Activated naive CD4-positive, alpha-beta T cell treated with anti-CD3 and anti-CD28 coated beads, Interleukin-2, amount 50 U/mL, for 72 hours (primary cell): ENCODE measurements around the gene OR2H2. TPM values are rescaled to one million over a fixed set of nuclear protein-coding genes. Genes with fewer than 3 reads are reported as not detected.

Source experiments
- ATAC-seq, 2 donors: fragments of 150-1000 bp; cut with Tn5 transposase; 2 replicates each; pipeline ENCODE4 v1.10.0; 2021; ENCODE audit warnings: mild to moderate bottlenecking in 2 of 2, moderate library complexity in 2 of 2
- DNase-seq, 2 donors: peaks; one replicate each; pipeline ENCODE4 v3.0.0; 2021 to 2022; ENCODE audit warnings: low spot score in 2 of 2
- H3K27ac Mint-ChIP-seq, 2 donors: one replicate each; pipeline ENCODE4 v1.8.0; 2022; ENCODE audit warnings: mild to moderate bottlenecking in 2 of 2, mixed read lengths in 2 of 2
- H3K36me3 Mint-ChIP-seq, 2 donors: one replicate each; pipeline ENCODE4 v1.8.0; 2022; ENCODE audit warnings: mixed read lengths in 2 of 2
- H3K9me3 Mint-ChIP-seq, 2 donors: one replicate each; pipeline ENCODE4 v1.8.0; 2022; ENCODE audit warnings: mixed read lengths in 2 of 2
- total RNA-seq, 2 donors: library from RNA; stranded (reverse); gene quantifications; one replicate each; pipeline ENCODE4 v1.2.3, GENCODE V29; 2022

The OR2H2 gene
- total RNA-seq, 2 donors from 2014 or later = not detected

GRCh38 chr6:29567991-29568390 lies 16.9 kb upstream of the OR2H2 start:
- no peaks in the 10 kb centered on the region for H3K36me3 Mint-ChIP-seq
- DNase-seq = no peak
- no peaks in the 10 kb centered on the region for H3K9me3 Mint-ChIP-seq
- no peak overlapping the region for H3K27ac Mint-ChIP-seq
- ATAC-seq = no peak

- H3K9me3 Mint-ChIP-seq = no peaks in the 10 kb centered on the region
- DNase-seq = no peak
- H3K36me3 Mint-ChIP-seq = no peaks in the 10 kb centered on the region
- H3K27ac Mint-ChIP-seq = no peak overlapping the region
- no peak for ATAC-seq
These were observed 8.9 kb upstream of the OR2H2 start for GRCh38 chr6:29576056-29576455.

GRCh38 chr6:29577544-29577943 lies 7.4 kb upstream of the OR2H2 start:
- DNase-seq (no peak), ATAC-seq (no peak)
- Mint-ChIP-seq H3K9me3 (no peaks in the 10 kb centered on the region), H3K36me3 (no peaks in the 10 kb centered on the region), H3K27ac (no peak overlapping the region)

- no peaks in the 10 kb centered on the region for H3K36me3 Mint-ChIP-seq
- no peaks in the 10 kb centered on the region for H3K9me3 Mint-ChIP-seq
- ATAC-seq (peak; percentile 52 to 57), DNase-seq (peak in 1 of 2 donors; percentile 68)
- no peak overlapping the region for H3K27ac Mint-ChIP-seq
These were observed 4.6 kb downstream of the OR2H2 start for GRCh38 chr6:29589423-29590048.

- ATAC-seq = no peak
- Mint-ChIP-seq H3K9me3 (no peaks in the 10 kb centered on the region), H3K27ac (no peak overlapping the region), H3K36me3 (no peaks in the 10 kb centered on the region)
- DNase-seq = no peak
These were observed 5.4 kb downstream of the OR2H2 start for GRCh38 chr6:29590218-29590808.

- Mint-ChIP-seq H3K9me3 (no peaks in the 10 kb centered on the region), H3K27ac (no peak overlapping the region), H3K36me3 (no peaks in the 10 kb centered on the region)
- DNase-seq = no peak
- no peak for ATAC-seq
These were observed 6.8 kb downstream of the OR2H2 start for GRCh38 chr6:29591677-29592076.

GRCh38 chr6:29593199-29593855 lies 8.4 kb downstream of the OR2H2 start:
- H3K9me3 Mint-ChIP-seq = no peaks in the 10 kb centered on the region
- no peak overlapping the region for H3K27ac Mint-ChIP-seq
- H3K36me3 Mint-ChIP-seq = no peaks in the 10 kb centered on the region
- DNase-seq = no peak
- ATAC-seq = no peak

GRCh38 chr6:29596381-29596900 lies 11.5 kb downstream of the OR2H2 start:
- no peak overlapping the region for H3K27ac Mint-ChIP-seq
- H3K36me3 Mint-ChIP-seq = no peaks in the 10 kb centered on the region
- DNase-seq = no peak
- ATAC-seq = no peak
- H3K9me3 Mint-ChIP-seq = no peaks in the 10 kb centered on the region

GRCh38 chr6:29597184-29597583 lies 12.3 kb downstream of the OR2H2 start:
- Mint-ChIP-seq H3K27ac (no peak overlapping the region), H3K9me3 (no peaks in the 10 kb centered on the region), H3K36me3 (no peaks in the 10 kb centered on the region)
- no peak for DNase-seq
- no peak for ATAC-seq

GRCh38 chr6:29598172-29598747 lies 13.3 kb downstream of the OR2H2 start:
- Mint-ChIP-seq H3K36me3 (no peaks in the 10 kb centered on the region), H3K27ac (no peak overlapping the region), H3K9me3 (no peaks in the 10 kb centered on the region)
- ATAC-seq (no peak), DNase-seq (no peak)

- Mint-ChIP-seq H3K9me3 (no peaks in the 10 kb centered on the region), H3K27ac (peak overlapping the region in 1 of 2 donors; percentile 45), H3K36me3 (no peaks in the 10 kb centered on the region)
- ATAC-seq (no peak), DNase-seq (no peak)
These were observed 17.8 kb downstream of the OR2H2 start for GRCh38 chr6:29602564-29603361.

- ATAC-seq (no peak), DNase-seq (no peak)
- no peaks in the 10 kb centered on the region for H3K36me3 Mint-ChIP-seq
- H3K9me3 Mint-ChIP-seq = no peaks in the 10 kb centered on the region
- H3K27ac Mint-ChIP-seq = no peak overlapping the region
These were observed 18.5 kb downstream of the OR2H2 start for GRCh38 chr6:29603456-29603855.

GRCh38 chr6:29603930-29604329 lies 19.0 kb downstream of the OR2H2 start:
- no peak for ATAC-seq
- Mint-ChIP-seq H3K27ac (no peak overlapping the region), H3K9me3 (no peaks in the 10 kb centered on the region), H3K36me3 (no peaks in the 10 kb centered on the region)
- DNase-seq = no peak

GRCh38 chr6:29608131-29608530 lies 23.2 kb downstream of the OR2H2 start:
- no peaks in the 10 kb centered on the region for H3K36me3 Mint-ChIP-seq
- ATAC-seq (no peak), DNase-seq (no peak)
- no peaks in the 10 kb centered on the region for H3K9me3 Mint-ChIP-seq
- no peak overlapping the region for H3K27ac Mint-ChIP-seq

- Mint-ChIP-seq H3K27ac (no peak overlapping the region), H3K9me3 (no peaks in the 10 kb centered on the region), H3K36me3 (no peaks in the 10 kb centered on the region)
- DNase-seq = no peak
- no peak for ATAC-seq
These were observed 25.6 kb downstream of the OR2H2 start for GRCh38 chr6:29610540-29610939.

- H3K36me3 Mint-ChIP-seq = no peaks in the 10 kb centered on the region
- ATAC-seq = no peak
These were observed 26.5 kb downstream of the OR2H2 start for GRCh38 chr6:29611426-29611825.

More at GRCh38 chr6:29611426-29611825, 26.5 kb downstream of the OR2H2 start:
- Mint-ChIP-seq H3K27ac (no peak overlapping the region), H3K9me3 (no peaks in the 10 kb centered on the region)
- no peak for DNase-seq
